T1000 (cell line): Measurements from ENCODE around the gene SLITRK3.
A peak's percentile ranks its signal among the peaks of the same experiment; 100 is the strongest.
"Not testable (repeated sequence)": the region's sequence is repeated elsewhere in the genome, so short reads cannot be mapped to it uniquely, and the experiment has no call there.

ENCODE experiments used
- DNase-seq: peaks from one replicate; lab custom pipeline; 2025; ENCODE audit warnings: mixed read lengths; lab: John Stamatoyannopoulos, UW

SLITRK3 gene

GRCh38 chr3:165193366-165194254 is 2.6 kb downstream of the SLITRK3 start:
- DNase-seq = no peak

- no peak for DNase-seq
Measured at GRCh38 chr3:165192610-165193192, 3.5 kb downstream of the SLITRK3 start.

- DNase-seq = no peak
Measured at GRCh38 chr3:165191491-165191890, 4.7 kb downstream of the SLITRK3 start.

DNA sequence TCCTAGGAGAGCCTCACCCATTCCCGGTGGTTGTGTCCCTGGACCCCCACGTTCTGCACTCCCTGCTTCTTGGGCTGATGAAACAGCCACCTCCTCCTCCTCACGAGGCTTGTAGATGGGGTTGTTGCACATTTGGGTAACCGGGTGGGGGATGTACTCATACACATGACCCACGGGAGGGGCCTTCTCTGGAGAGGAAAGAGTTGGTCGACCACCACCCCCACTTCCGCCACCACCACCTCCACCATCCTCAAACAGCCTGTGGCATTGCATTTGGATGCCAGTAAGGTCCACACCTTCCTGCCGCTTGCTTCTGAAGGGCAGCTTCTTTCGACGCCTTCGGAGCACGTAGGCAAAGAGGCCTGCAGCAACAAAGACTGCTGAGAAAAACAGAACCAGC is 7.7 kb downstream of the SLITRK3 start:
- no peak for DNase-seq

DNA sequence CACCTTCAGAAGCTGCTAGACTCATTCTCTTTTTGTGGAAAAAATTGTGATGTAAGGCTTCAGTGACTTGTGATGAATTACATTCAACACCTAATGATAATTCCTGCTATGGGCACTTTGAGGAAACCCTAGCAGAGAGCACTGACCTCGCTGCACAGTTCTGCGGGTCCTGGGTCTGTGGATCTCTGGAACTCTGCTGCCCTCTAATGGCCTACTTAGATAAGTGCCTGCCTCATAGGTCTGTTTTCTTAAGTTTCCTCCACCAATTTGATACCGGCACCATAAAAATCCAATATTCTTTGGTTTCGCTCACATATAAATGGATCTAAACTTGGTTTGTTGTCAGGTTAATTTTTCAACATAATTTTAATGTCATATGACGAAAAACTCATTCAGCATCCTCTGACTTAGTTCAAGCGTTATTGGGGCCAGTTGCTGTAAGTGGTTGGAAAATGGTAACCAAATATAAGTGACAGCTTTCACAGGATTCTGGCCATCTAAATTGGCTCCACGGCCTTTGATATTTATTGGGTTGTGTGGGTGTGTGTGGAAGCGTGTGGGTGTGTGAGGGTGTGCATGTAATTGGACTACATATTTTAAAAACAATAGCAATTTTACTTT is 10.4 kb downstream of the SLITRK3 start:
- peak; percentile 13 for DNase-seq

- DNase-seq = no peak
Measured at GRCh38 chr3:165181556-165181955, 14.6 kb downstream of the SLITRK3 start.

- DNase-seq = no peak
Measured at GRCh38 chr3:165170236-165170635, 25.9 kb downstream of the SLITRK3 start.

DNA sequence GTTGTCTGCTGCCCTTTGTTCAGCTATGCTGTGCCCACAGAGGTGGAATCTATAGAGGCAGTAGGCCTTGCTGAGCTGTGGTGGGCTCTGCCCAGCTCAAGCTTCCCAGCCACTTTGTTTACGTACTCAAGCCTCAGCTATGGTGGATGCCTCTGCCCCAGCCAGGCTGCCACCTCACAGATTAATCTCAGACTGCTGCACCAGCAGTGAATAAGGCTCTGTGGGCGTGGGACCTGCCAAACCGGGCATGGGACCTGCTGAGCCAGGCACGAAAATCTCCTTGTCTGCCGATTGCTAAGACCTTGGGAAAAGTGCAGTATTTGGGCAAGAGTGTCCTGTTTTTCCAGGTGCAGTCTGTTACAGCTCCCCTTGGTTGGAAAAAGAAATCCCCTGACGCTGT is 26.8 kb downstream of the SLITRK3 start:
- DNase-seq = no peak

DNA sequence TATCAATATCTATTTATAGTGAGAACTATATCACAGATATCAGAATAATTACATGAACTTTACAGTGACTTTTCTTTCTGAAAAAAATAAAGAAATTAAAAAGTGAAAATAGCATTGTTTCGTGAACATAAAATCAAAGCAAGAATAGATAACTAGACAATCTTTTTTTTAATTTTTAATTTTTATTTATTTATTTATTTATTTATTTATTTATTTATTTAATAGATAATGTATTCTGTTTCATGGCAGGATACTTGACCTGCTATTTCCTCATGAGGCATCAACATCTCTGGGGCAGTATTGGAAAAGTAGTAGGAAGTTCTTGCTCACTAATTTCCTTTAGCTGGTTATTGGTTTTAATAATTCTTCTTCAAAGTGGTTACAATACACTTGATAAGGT is 33.3 kb downstream of the SLITRK3 start:
- DNase-seq = no peak

- DNase-seq = no peak
Measured at GRCh38 chr3:165159760-165160421, 36.3 kb downstream of the SLITRK3 start.

DNA sequence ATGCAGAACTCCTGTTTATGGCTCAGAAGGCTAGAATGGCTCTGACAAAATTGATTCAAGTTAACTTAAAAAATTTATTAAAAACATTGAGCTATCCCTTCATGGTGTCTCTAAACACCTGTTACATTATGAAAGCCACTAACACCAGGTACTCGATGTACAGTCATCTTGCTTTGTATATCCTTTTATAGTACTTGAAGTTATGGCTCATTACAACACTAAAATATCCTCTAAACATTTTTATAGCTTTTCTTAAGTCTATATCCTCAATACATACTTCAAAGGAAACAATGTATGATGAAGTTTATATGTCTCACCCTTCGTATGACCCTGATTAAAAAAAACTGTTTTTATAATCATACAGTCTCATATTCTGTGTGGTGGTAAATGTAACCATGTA is 38.2 kb downstream of the SLITRK3 start:
- DNase-seq = no peak

- no peak for DNase-seq
Measured at GRCh38 chr3:165156757-165157420, 39.3 kb downstream of the SLITRK3 start.

- no peak for DNase-seq
Measured at GRCh38 chr3:165148876-165149441, 47.2 kb downstream of the SLITRK3 start.

DNA sequence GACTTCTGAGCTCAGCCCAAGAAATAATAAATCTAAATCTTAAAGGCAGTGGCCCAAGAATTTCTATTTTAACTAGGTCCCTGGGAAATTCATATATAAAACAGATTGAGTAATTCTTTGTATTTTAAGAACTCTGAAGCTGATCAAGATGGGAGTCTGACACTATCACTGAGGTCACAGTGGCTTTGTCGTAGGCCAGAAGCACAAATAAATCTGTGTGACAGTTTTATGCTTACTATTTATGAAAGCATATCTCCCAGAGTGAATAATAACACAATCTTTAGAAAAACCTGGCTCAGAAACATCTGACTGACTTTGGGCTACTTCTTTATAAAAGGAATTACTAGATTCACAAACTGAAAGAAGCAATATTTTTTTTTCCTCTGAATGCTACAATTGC is 51.9 kb downstream of the SLITRK3 start:
- DNase-seq = no peak

- DNase-seq = not testable (repeated sequence)
Measured at GRCh38 chr3:165139918-165140317, 56.3 kb downstream of the SLITRK3 start.
